ENCODE results near the gene HLA-DQB1. TPM values are rescaled to one million over a fixed set of nuclear protein-coding genes. Genes with fewer than 3 reads are reported as not detected.
"Not testable (repeated sequence)": the region's sequence is repeated elsewhere in the genome, so short reads cannot be mapped to it uniquely, and the experiment has no call there.

HLA-DQB1 gene
- total RNA-seq (2021) (3.8 and 5.9 TPM in 2 replicates), Bru-seq, nascent RNA (percentile 29 among the genes with signal in this experiment), BruChase-seq, experiment 1, labeled RNA remaining after a 2-hour chase (percentile 33 among the genes with signal in this experiment), BruChase-seq, experiment 2, labeled RNA remaining after a 6-hour chase (percentile 48 among the genes with signal in this experiment)
- long read RNA-seq, transcript HLA-DQB1-205 (5 exons, 1,642 nt) = major isoform, 9 of 10 reads
- long read RNA-seq, partial matches to known transcripts = 1 of 10 reads
- long read RNA-seq, other reads (novel, unspliced or antisense) = 0 of 10 reads

GRCh38 chr6:32666420-32667300 lies at the start of gene HLA-DQB1:
Gene HLA-DQB1, minus strand, starts transcription at chr6:32666657. Its CDS starts 50 bp downstream, at chr6:32666607.
- TF ChIP-seq EZH2 (IDR thresholded peaks at IDR 0.05; ENCODE audit: low read depth) = no peak
- TF ChIP-seq, protein P1, sequence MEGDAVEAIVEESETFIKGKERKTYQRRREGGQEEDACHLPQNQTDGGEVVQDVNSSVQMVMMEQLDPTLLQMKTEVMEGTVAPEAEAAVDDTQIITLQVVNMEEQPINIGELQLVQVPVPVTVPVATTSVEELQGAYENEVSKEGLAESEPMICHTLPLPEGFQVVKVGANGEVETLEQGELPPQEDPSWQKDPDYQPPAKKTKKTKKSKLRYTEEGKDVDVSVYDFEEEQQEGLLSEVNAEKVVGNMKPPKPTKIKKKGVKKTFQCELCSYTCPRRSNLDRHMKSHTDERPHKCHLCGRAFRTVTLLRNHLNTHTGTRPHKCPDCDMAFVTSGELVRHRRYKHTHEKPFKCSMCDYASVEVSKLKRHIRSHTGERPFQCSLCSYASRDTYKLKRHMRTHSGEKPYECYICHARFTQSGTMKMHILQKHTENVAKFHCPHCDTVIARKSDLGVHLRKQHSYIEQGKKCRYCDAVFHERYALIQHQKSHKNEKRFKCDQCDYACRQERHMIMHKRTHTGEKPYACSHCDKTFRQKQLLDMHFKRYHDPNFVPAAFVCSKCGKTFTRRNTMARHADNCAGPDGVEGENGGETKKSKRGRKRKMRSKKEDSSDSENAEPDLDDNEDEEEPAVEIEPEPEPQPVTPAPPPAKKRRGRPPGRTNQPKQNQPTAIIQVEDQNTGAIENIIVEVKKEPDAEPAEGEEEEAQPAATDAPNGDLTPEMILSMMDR (conservative IDR thresholded peaks at IDR 0.05) = no peak
- intact Hi-C loops (cut with micrococcal nuclease; ENCODE audit: unreplicated experiment) = no loop called here
- DNase-seq = peak in 1 of 2 experiments; percentile 29
- H2AFZ ChIP-seq = no peak within 1 kb of the TSS
- H3K36me3 ChIP-seq (ENCODE audit: low read depth) = no peaks in the 10 kb centered on the region
- ChIA-PET POLR2A (ENCODE audit: unreplicated experiment) (no interaction called here), CTCF (interaction anchor here (0.9 kb wide), 1 partner anchor 318 kb away, joined by 3 read pairs; no protein-coding TSS in a partner anchor)
- BruUV-seq (replicated peaks) = no TSS peak
- H3K9me2 ChIP-seq (ENCODE audit: insufficient read depth) = no peaks in the 10 kb centered on the region
- peaks cover 9% of the 10 kb centered on the region; the same call in 1 of the 2 replicates for H3K27me3 ChIP-seq (ENCODE audit: insufficient read depth, low read depth)
- H3K79me2 ChIP-seq (ENCODE audit: low read depth) = no peaks in the 10 kb centered on the region
- H4K20me1 ChIP-seq (ENCODE audit: insufficient read depth) = no peaks in the 10 kb centered on the region
- H3K4me3 ChIP-seq = no peak within 1 kb of the TSS
- H3K9me3 ChIP-seq (ENCODE audit: insufficient read depth, low read depth) = no peaks in the 10 kb centered on the region
- no peaks in the 10 kb centered on the region for H3F3A ChIP-seq (ENCODE audit: insufficient read depth, low read depth)
- no peak within 1 kb of the TSS for H3K27ac ChIP-seq
- no peak within 1 kb of the TSS for H3K4me2 ChIP-seq
- no peaks in the 10 kb centered on the region for H3K4me1 ChIP-seq (replicated peaks; ENCODE audit: insufficient read depth)

DNA sequence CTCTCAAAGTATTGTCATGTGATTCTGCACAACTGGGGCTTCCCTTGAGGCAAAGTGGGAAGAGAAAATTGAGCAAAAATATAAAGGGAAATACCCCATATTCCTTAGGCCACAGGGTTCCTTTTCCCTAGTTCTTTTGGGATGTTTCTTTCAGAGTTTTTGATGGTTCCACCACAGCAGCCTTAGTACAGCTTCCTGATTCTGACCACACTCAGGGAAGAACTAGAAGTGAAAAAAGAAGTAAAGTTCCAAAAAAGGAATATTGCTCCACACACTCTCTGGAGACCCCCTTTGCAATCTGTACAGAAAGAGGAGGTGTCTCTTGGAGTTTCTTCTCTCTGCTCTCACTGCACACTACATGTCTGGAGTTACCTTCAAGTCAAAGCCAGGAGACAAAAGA lies 46.8 kb upstream of the HLA-DQB1 start:
- peaks cover 44% of the 10 kb centered on the region for H3K27me3 ChIP-seq (ENCODE audit: insufficient read depth, low read depth)
- CTCF ChIA-PET = no interaction called here
- no peaks in the 10 kb centered on the region for H3K79me2 ChIP-seq (ENCODE audit: low read depth)

DNA sequence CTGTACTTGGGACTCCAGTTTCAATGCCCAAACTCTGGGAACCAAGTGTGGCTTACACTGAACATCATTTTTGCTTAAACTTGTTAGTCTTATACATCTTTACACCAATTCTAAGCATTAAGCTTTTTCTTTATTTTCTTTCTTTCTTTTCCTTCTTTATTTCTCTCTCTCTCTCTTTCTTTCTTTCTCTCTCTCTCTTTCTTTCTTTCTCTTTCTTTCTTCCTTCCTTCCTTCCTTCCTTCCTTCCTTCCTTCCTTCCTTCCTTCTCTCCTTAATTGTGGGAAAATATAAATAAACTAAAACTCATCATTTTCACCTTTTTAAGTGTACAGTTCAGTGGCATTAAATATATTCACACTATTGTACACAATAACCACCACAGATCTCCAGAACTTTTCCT lies 43.2 kb upstream of the HLA-DQB1 start:
- H3K4me1 ChIP-seq (replicated peaks; ENCODE audit: insufficient read depth) = no peaks in the 10 kb centered on the region
- H3K79me2 ChIP-seq (ENCODE audit: low read depth) = no peaks in the 10 kb centered on the region
- peaks cover 35% of the 10 kb centered on the region for H3K27me3 ChIP-seq (ENCODE audit: insufficient read depth, low read depth)
- DNase-seq = no peak
- H3K9me3 ChIP-seq (ENCODE audit: insufficient read depth, low read depth) = no peaks in the 10 kb centered on the region
- TF ChIP-seq EZH2 (IDR thresholded peaks at IDR 0.05; ENCODE audit: low read depth) = no peak
- TF ChIP-seq, protein P1 (conservative IDR thresholded peaks at IDR 0.05) = no peak
- H3K27ac ChIP-seq = no peak overlapping the region
- ChIA-PET CTCF (no interaction called here), POLR2A (ENCODE audit: unreplicated experiment) (no interaction called here)
- H3K4me3 ChIP-seq = no peak overlapping the region
- no TSS peak for BruUV-seq (replicated peaks)
- no peak overlapping the region for H2AFZ ChIP-seq
- H3K4me2 ChIP-seq = no peak overlapping the region
- no peaks in the 10 kb centered on the region for H3F3A ChIP-seq (ENCODE audit: insufficient read depth, low read depth)
- H3K9me2 ChIP-seq (ENCODE audit: insufficient read depth) = no peaks in the 10 kb centered on the region
- intact Hi-C loops (cut with micrococcal nuclease; ENCODE audit: unreplicated experiment) = loop anchor here (10.0 kb wide), 1 partner anchor 85 kb away; no protein-coding TSS in a partner anchor
- no peaks in the 10 kb centered on the region for H3K36me3 ChIP-seq (ENCODE audit: low read depth)
- H4K20me1 ChIP-seq (ENCODE audit: insufficient read depth) = no peaks in the 10 kb centered on the region

More for the DNA sequence above, 46.8 kb upstream of the HLA-DQB1 start:
- no peaks in the 10 kb centered on the region for H4K20me1 ChIP-seq (ENCODE audit: insufficient read depth)
- H2AFZ ChIP-seq = no peak overlapping the region
- no peaks in the 10 kb centered on the region for H3K9me2 ChIP-seq (ENCODE audit: insufficient read depth)
- H3K4me2 ChIP-seq = no peak overlapping the region
- H3F3A ChIP-seq (ENCODE audit: insufficient read depth, low read depth) = no peaks in the 10 kb centered on the region
- H3K4me3 ChIP-seq = no peak overlapping the region
- no peaks in the 10 kb centered on the region for H3K36me3 ChIP-seq (ENCODE audit: low read depth)
- no peaks in the 10 kb centered on the region for H3K9me3 ChIP-seq (ENCODE audit: insufficient read depth, low read depth)
- POLR2A ChIA-PET (ENCODE audit: unreplicated experiment) = no interaction called here
- H3K4me1 ChIP-seq (replicated peaks; ENCODE audit: insufficient read depth) = no peaks in the 10 kb centered on the region
- DNase-seq = no peak
- no peak overlapping the region for H3K27ac ChIP-seq
- no TSS peak for BruUV-seq (replicated peaks)
- no peak for TF ChIP-seq EZH2 (IDR thresholded peaks at IDR 0.05; ENCODE audit: low read depth)
- TF ChIP-seq, protein P1 (conservative IDR thresholded peaks at IDR 0.05) = no peak
- intact Hi-C loops (cut with micrococcal nuclease; ENCODE audit: unreplicated experiment) = no loop called here

DNA sequence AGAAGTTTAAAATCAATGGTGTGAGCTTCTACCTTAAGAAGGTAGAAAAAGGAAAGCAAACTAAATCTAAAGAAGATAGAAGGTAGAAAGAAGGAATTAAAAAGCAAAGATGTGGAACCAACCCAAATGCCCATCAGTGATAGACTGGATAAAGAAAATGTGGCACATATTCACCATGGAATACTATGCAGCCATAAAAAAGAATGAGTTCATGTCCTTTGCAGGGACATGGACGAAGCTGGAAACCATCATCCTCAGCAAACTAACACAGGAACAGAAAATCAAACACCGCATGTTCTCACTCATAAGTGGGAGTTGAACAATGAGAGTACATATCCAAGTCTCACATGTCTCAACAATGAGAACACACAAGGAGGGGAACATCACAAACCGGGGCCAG lies 38.7 kb upstream of the HLA-DQB1 start:
- H3K9me2 ChIP-seq (ENCODE audit: insufficient read depth); H3K27ac ChIP-seq; POLR2A ChIA-PET (ENCODE audit: unreplicated experiment); CTCF ChIA-PET; H3K36me3 ChIP-seq (ENCODE audit: low read depth); H3K79me2 ChIP-seq (ENCODE audit: low read depth); BruUV-seq (replicated peaks); H3K4me1 ChIP-seq (replicated peaks; ENCODE audit: insufficient read depth); H3K4me2 ChIP-seq; H4K20me1 ChIP-seq (ENCODE audit: insufficient read depth); H2AFZ ChIP-seq; DNase-seq; H3F3A ChIP-seq (ENCODE audit: insufficient read depth, low read depth); H3K9me3 ChIP-seq (ENCODE audit: insufficient read depth, low read depth); H3K4me3 ChIP-seq: not testable (repeated sequence)
- peaks cover 16% of the 10 kb centered on the region; the same call in 1 of the 2 replicates for H3K27me3 ChIP-seq (ENCODE audit: insufficient read depth, low read depth)
- intact Hi-C loops (cut with micrococcal nuclease; ENCODE audit: unreplicated experiment) = loop anchor here (10.0 kb wide), 1 partner anchor 90 kb away; no protein-coding TSS in a partner anchor
